ENCODE measurements around the gene ANKS1A.

- TF ChIP-seq, protein P1, sequence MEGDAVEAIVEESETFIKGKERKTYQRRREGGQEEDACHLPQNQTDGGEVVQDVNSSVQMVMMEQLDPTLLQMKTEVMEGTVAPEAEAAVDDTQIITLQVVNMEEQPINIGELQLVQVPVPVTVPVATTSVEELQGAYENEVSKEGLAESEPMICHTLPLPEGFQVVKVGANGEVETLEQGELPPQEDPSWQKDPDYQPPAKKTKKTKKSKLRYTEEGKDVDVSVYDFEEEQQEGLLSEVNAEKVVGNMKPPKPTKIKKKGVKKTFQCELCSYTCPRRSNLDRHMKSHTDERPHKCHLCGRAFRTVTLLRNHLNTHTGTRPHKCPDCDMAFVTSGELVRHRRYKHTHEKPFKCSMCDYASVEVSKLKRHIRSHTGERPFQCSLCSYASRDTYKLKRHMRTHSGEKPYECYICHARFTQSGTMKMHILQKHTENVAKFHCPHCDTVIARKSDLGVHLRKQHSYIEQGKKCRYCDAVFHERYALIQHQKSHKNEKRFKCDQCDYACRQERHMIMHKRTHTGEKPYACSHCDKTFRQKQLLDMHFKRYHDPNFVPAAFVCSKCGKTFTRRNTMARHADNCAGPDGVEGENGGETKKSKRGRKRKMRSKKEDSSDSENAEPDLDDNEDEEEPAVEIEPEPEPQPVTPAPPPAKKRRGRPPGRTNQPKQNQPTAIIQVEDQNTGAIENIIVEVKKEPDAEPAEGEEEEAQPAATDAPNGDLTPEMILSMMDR (IDR thresholded peaks at IDR 0.05 in 4 of 5, conservative IDR thresholded peaks at IDR 0.05 in 1 of 5), result no peak
- TF ChIP-seq POLR2A (IDR thresholded peaks at IDR 0.05), result no peak
Measured at GRCh38 chr6:34964564-34964963, 75.5 kb downstream of the ANKS1A start.
